Duodenal mucosa (tissue), 2 donors: ENCODE results near the gene LRTM2.

ENCODE experiments used
- H3K27ac ChIP-seq: one replicate; pipeline ENCODE4 v1.7.0; 2013; ENCODE audit warnings: low read depth, low read length
- H3K27me3 ChIP-seq, 2 donors: one replicate each; pipeline ENCODE4 v1.7.0; 2013; ENCODE audit warnings: low read length in 2 of 2, control low read depth in 1 of 2; ENCODE audit not compliant: insufficient read depth in 2 of 2, control insufficient read depth in 1 of 2
- H3K36me3 ChIP-seq, 2 donors: one replicate each; pipeline ENCODE4 v1.7.0; 2013; ENCODE audit warnings: low read length in 2 of 2, control low read depth in 1 of 2; ENCODE audit not compliant: insufficient read depth in 2 of 2, control insufficient read depth in 1 of 2
- H3K4me1 ChIP-seq, 2 donors: one replicate each; pipeline ENCODE4 v1.7.0; 2013; ENCODE audit warnings: low read length in 2 of 2, control low read depth in 1 of 2; ENCODE audit not compliant: insufficient read depth in 2 of 2, control insufficient read depth in 1 of 2
- H3K4me3 ChIP-seq, 2 donors: one replicate each; pipeline ENCODE4 v1.7.0; 2013; ENCODE audit warnings: low read length in 2 of 2, low read depth in 1 of 2
- H3K9ac ChIP-seq, 2 donors: one replicate each; pipeline ENCODE4 v1.7.0; 2013; ENCODE audit warnings: low read length in 2 of 2, low read depth in 1 of 2
- H3K9me3 ChIP-seq, 2 donors: one replicate each; pipeline ENCODE4 v1.7.0; 2013; ENCODE audit warnings: low read length in 2 of 2, control low read depth in 1 of 2; ENCODE audit not compliant: control insufficient read depth in 1 of 2

Gene LRTM2

DNA sequence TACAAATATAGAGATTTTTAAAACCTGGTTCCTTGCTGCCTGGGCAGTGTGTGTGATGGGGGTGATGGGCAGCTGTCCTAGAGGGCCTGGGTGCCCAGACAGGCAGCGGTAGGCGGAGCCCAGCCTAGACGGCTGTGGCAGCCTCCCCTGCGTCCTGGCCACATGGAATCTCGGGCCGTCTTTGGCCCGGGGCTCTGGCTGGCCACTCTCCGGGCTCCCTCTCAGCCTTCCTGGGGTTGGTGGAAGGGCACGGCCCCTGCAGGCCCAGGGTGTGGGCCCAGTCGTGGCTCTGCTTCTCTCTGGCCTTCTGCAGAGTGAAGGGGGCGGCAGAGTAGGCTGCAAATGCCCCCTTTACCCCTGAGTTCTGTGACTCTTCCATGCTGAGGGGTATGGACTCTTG, 2.3 kb downstream of the LRTM2 start:
- Histone ChIP-seq H3K4me3 (no peak overlapping the region), H3K9me3 (no peaks in the 10 kb centered on the region), H3K27ac (no peak overlapping the region), H3K36me3 (no peaks in the 10 kb centered on the region), H3K9ac (no peak overlapping the region), H3K27me3 (peaks cover 29 to 43% of the 10 kb centered on the region in 2 donors), H3K4me1 (no peaks in the 10 kb centered on the region)

DNA sequence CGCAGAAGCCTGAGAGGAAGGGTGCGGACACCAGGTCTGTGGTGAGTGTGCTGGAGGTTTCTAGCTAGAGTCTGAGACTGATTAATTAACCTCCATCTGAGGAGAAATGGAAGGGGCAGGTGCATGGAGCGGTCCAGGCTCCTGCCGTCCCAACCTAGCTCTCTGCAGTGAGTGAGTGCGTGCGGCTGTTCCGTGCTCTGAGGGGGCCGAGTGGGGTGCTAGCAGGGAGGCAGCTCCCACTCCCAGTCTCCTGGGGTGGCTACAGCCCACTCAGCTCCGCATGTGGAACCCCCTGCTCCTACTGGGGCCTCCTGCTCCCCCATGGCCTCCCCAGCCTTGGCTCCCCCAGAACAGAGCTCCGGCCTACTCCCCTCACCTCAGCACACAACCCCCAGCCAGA, 2.9 kb downstream of the LRTM2 start:
- no peaks in the 10 kb centered on the region for H3K9me3 ChIP-seq
- H3K27me3 ChIP-seq, result peaks cover 29 to 43% of the 10 kb centered on the region in 2 donors
- H3K9ac ChIP-seq, result no peak overlapping the region
- H3K4me1 ChIP-seq, result no peaks in the 10 kb centered on the region
- H3K4me3 ChIP-seq, result no peak overlapping the region
- H3K36me3 ChIP-seq, result no peaks in the 10 kb centered on the region
- no peak overlapping the region for H3K27ac ChIP-seq

- no peak overlapping the region for H3K9ac ChIP-seq
- H3K4me3 ChIP-seq, result no peak overlapping the region
- no peaks in the 10 kb centered on the region for H3K4me1 ChIP-seq
- H3K36me3 ChIP-seq, result no peaks in the 10 kb centered on the region
- H3K27me3 ChIP-seq, result peaks cover 16 to 34% of the 10 kb centered on the region in 2 donors
- no peak overlapping the region for H3K27ac ChIP-seq
- no peaks in the 10 kb centered on the region for H3K9me3 ChIP-seq
These were observed 5.2 kb downstream of the LRTM2 start for GRCh38 chr12:1825382-1826102.

GRCh38 chr12:1826401-1826800, 6.0 kb downstream of the LRTM2 start:
- no peak overlapping the region for H3K4me3 ChIP-seq
- no peaks in the 10 kb centered on the region for H3K4me1 ChIP-seq
- no peak overlapping the region for H3K9ac ChIP-seq
- H3K9me3 ChIP-seq, result no peaks in the 10 kb centered on the region
- H3K36me3 ChIP-seq, result no peaks in the 10 kb centered on the region
- H3K27ac ChIP-seq, result no peak overlapping the region
- peaks cover 12 to 26% of the 10 kb centered on the region in 2 donors for H3K27me3 ChIP-seq

- Histone ChIP-seq H3K4me3 (no peak overlapping the region), H3K36me3 (no peaks in the 10 kb centered on the region), H3K9ac (no peak overlapping the region), H3K4me1 (no peaks in the 10 kb centered on the region), H3K27ac (no peak overlapping the region), H3K9me3 (no peaks in the 10 kb centered on the region), H3K27me3 (peaks cover 6 to 19% of the 10 kb centered on the region in 2 donors)
These were observed 6.7 kb downstream of the LRTM2 start for GRCh38 chr12:1826867-1827705.

DNA sequence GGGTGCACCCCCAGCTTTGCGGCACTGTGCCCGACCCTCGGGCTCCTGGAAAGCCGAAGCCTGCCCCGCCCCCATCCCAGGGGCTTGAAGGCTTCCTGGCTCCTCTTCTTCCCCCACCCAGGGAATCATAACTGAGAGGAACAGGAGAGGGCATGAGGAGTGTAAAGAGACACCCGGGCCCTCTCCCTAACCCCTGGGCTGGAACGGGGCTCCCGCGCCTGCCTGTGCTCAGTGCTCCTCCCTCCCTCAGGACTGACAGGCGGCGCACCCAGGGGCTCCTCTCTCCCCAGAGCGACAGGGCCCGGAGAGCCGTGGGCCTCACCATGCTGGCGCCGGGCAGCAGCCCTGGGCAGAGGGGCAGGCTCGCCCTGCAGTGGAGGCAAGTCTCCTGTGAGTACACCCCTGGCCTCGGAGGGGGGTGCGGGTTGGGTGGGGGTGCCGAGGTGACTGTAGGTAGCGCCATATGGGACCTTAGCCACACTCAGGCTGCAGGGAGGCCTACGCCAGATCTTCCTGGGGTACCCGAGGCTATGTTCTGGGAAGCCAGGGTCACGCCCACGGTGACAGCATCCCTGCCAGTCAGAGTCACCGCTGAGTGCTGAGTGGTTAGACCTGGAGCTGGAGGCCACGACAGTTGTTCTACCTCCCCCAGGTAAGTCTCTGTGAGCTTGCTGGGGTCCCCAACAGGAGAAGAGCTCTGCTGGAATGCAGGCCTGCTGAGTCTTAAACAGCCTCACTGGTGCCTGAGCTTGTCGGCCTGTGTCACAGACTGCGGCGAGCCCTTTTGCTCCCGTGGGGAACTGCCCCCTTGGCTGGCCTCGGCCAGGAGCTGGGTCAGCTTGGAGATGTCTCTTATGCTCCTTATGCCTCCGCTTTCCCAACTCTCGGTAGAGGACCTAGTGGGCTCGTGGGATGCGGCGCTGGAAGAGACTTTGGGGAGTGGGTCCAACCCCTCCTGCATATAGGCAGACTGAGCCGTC, 7.8 kb downstream of the LRTM2 start:
- Histone ChIP-seq H3K27me3 (peaks cover 6 to 14% of the 10 kb centered on the region in 2 donors), H3K36me3 (no peaks in the 10 kb centered on the region), H3K27ac (no peak overlapping the region)

GRCh38 chr12:1828856-1829255, 8.5 kb downstream of the LRTM2 start:
- H3K9ac ChIP-seq, result no peak overlapping the region
- no peaks in the 10 kb centered on the region for H3K4me1 ChIP-seq
- peaks cover 6 to 12% of the 10 kb centered on the region in 2 donors for H3K27me3 ChIP-seq
- no peak overlapping the region for H3K27ac ChIP-seq
- no peaks in the 10 kb centered on the region for H3K36me3 ChIP-seq
- H3K9me3 ChIP-seq, result no peaks in the 10 kb centered on the region
- no peak overlapping the region for H3K4me3 ChIP-seq

More for the DNA sequence above, 7.8 kb downstream of the LRTM2 start:
- Histone ChIP-seq H3K9me3 (no peaks in the 10 kb centered on the region), H3K9ac (no peak overlapping the region), H3K4me1 (no peaks in the 10 kb centered on the region), H3K4me3 (no peak overlapping the region)

DNA sequence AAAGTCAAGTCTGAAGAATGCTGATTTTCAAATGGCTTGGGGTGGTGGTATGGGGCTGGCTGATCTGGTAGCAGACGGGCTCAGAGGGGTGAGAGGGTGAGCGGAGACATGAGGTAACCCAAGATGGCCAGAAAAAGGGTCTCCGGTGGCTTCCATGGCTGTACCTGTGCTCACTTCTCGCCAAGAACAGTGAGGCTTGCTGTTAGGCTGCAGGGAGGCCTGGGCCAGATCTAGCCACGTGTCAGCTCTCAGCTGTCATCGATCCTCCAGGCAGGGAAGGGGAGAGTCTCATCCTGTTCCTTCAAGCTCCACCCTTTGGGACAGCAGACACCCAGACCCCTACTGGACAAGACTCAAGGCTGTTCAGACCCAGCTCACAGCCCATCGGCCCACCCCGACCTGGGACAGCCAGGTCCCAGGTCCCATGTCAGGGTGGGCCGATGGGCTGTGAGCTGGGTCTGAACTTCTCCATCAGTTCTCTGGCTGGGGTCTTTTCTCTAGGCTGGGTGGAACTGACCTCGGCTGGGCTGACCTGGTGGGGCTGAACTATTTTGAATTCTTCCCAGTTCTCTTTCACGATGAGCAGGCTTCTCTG, 9.0 kb downstream of the LRTM2 start:
- Histone ChIP-seq H3K9ac (no peak overlapping the region), H3K4me3 (no peak overlapping the region), H3K36me3 (no peaks in the 10 kb centered on the region), H3K27ac (no peak overlapping the region), H3K27me3 (peaks cover 6 to 12% of the 10 kb centered on the region in 2 donors), H3K4me1 (no peaks in the 10 kb centered on the region), H3K9me3 (no peaks in the 10 kb centered on the region)

- Histone ChIP-seq H3K27me3 (peaks cover 6 to 12% of the 10 kb centered on the region in 2 donors), H3K27ac (no peak overlapping the region), H3K4me3 (no peak overlapping the region), H3K36me3 (no peaks in the 10 kb centered on the region), H3K9me3 (no peaks in the 10 kb centered on the region), H3K4me1 (no peaks in the 10 kb centered on the region), H3K9ac (no peak overlapping the region)
These were observed 10.1 kb downstream of the LRTM2 start for GRCh38 chr12:1830401-1830845.
